ENCODE data around the gene PHKG2.

PHKG2 gene

GRCh38 chr16:30755955-30756780 lies 7.9 kb downstream of the PHKG2 start:
- in situ Hi-C loops (cut with HindIII; ENCODE audit: low sequenced_read_pairs): no loop called here

DNA sequence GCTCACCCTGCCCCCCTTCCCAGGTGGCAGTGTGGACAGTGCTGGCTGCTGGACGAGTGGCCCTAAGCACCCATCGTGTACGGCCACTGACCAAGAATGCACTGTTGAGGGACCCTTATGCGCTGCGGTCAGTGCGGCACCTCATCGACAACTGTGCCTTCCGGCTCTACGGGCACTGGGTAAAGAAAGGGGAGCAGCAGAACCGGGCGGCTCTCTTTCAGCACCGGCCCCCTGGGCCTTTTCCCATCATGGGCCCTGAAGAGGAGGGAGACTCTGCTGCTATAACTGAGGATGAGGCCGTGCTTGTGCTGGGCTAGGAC lies 8.5 kb downstream of the PHKG2 start:
- in situ Hi-C loops (cut with HindIII; ENCODE audit: low sequenced_read_pairs): no loop called here

GRCh38 chr16:30757316-30757715 lies 9.1 kb downstream of the PHKG2 start:
- in situ Hi-C loops (cut with HindIII; ENCODE audit: low sequenced_read_pairs): no loop called here

DNA sequence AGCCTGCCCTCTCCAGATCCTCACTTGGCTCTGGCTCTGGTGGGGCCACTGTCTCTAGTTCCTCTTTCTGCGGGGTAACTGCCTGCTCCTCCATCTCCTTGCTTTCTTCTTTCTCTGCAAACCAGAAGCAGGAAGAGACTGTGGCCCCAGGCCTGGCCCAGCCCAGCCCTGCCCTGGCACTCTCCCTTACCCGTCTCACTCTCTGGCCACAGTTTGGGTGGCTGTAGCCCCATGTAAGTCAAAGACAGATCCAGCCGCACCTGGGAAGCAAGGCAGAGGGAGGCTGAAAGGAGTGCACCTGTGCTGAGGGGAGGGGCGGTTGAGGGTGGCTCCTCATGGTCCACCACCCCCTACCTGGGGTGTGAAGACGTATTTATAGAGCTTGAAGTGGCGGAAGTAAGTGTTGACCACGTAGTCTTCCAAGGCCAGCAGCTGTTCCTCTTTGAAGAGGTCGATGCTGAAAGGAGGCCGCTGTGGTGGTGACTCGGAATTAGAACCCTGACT lies 10.8 kb downstream of the PHKG2 start:
- in situ Hi-C loops (cut with HindIII; ENCODE audit: low sequenced_read_pairs): no loop called here

DNA sequence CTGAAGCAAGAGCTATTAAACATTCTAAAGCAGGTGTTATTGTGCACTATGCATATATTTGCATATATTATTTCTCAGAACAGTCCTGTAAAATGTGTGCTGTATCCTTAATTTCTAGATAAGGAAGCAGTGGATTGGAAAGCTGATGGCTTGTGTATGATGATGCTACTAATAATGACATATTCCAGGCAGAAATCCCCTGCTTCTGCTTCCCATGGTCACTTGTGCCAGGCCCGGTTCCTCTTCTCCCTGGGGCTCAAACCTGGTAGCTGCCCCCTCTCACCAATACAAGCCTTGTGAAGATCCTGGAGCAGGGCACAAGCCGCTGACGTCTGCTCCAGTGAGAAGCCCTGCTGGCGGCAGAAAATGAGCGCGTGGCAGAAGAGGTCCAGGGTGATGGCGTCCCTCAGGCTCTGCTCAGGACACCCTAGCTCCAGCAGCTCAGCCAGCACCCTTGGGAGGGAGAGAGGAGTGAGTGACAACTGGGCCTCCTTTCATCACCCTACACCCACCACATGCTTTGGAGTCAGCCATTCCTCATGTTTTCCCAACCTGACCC lies 11.9 kb downstream of the PHKG2 start:
- in situ Hi-C loops (cut with HindIII; ENCODE audit: low sequenced_read_pairs): no loop called here

DNA sequence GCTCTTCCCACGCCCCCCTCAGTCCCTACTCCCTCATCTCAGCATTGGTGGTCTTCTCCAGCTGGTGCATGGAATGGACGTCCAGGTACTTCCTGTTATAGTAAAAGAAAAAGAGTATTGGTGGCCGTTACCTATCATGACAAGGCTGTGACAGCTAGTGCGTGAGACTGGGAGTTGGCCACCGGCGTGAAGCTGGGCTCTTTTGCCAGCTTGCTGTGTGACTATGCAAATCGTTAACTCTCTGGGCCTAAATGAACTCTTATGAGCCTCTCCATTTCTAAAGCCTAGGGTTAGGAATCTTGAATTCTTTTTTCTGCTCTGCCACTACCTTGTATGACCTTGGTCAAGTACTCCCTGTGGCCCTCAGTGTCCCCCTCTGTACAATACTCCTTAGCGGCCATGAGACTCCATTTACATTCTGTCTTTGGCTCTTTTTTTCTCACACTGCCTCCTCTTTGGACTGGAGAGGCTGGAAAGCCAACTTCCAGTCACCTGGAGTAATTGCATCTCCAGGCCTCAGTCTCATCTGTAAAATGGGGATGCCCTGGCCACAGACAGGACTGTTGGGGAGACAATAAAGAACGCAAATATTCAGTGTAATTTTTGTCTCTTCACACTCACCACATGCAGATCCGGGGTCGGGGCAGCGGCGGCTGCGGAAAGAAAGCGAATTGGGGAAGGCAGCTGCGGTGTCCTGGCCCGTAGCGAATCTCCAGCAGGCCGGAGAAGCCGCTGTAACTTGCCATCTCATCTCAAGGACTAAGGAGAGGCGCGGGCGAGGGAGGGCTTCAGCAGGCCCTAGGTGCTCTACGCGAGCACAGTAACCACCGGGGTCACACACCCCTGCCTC lies 12.6 kb downstream of the PHKG2 start:
- in situ Hi-C loops (cut with HindIII; ENCODE audit: low sequenced_read_pairs): no loop called here

- in situ Hi-C loops (cut with HindIII; ENCODE audit: low sequenced_read_pairs): no loop called here
Observed at GRCh38 chr16:30761427-30761927, 13.3 kb downstream of the PHKG2 start.

GRCh38 chr16:30761928-30762902 lies 14.0 kb downstream of the PHKG2 start, which contains the start of the genes CFAP119 and RNF40:
CFAP119 (minus strand) TSS chr16:30762062; CDS start chr16:30761748, 314 bp downstream.
RNF40 (plus strand) TSS chr16:30762322; CDS start chr16:30762546, 224 bp downstream.
- in situ Hi-C loops (cut with HindIII; ENCODE audit: low sequenced_read_pairs): no loop called here

- in situ Hi-C loops (cut with HindIII; ENCODE audit: low sequenced_read_pairs): no loop called here
Observed at GRCh38 chr16:30762991-30763725, 14.9 kb downstream of the PHKG2 start.

DNA sequence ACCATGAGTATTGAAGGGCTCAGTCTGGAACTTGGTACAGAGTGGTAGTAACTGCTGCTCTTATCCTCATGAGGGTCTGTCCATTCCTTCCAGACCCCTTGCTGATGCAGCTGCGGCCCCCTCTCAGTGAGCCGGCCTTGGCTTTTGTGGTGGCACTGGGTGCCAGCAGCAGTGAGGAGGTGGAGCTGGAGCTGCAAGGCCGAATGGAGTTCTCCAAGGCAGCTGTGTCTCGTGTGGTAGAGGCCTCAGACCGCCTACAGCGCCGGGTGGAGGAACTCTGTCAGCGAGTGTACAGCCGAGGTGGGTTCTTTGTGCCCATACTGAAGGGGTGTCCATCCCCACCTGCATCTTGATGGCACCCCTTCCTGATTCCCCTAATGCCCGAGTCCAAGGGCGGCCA lies 15.9 kb downstream of the PHKG2 start:
- in situ Hi-C loops (cut with HindIII; ENCODE audit: low sequenced_read_pairs): no loop called here

DNA sequence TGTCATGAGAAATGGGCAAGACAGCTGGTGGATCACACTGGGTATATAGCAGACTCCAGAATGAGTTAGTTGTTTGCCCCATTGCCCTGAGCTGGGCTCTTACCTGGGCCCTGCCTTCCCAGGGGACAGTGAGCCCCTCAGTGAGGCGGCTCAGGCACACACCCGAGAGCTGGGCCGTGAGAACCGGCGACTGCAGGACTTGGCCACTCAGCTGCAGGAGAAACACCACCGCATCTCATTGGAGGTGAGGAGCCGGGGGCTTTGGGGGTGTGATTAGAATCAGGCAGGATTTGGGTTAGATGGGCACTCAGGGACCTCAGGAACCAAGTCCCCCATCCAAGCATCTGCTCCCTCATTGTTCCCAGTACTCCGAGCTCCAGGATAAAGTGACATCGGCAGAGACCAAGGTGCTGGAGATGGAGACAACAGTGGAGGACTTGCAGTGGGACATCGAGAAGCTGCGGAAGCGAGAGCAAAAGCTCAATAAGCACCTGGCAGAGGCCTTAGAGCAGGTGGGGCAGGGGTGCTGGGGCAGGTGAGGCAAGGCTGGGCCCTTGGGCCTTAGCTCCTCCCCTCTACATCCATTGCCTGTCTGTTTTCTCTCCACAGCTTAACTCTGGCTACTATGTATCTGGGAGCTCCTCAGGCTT lies 16.7 kb downstream of the PHKG2 start:
- in situ Hi-C loops (cut with HindIII; ENCODE audit: low sequenced_read_pairs): no loop called here

DNA sequence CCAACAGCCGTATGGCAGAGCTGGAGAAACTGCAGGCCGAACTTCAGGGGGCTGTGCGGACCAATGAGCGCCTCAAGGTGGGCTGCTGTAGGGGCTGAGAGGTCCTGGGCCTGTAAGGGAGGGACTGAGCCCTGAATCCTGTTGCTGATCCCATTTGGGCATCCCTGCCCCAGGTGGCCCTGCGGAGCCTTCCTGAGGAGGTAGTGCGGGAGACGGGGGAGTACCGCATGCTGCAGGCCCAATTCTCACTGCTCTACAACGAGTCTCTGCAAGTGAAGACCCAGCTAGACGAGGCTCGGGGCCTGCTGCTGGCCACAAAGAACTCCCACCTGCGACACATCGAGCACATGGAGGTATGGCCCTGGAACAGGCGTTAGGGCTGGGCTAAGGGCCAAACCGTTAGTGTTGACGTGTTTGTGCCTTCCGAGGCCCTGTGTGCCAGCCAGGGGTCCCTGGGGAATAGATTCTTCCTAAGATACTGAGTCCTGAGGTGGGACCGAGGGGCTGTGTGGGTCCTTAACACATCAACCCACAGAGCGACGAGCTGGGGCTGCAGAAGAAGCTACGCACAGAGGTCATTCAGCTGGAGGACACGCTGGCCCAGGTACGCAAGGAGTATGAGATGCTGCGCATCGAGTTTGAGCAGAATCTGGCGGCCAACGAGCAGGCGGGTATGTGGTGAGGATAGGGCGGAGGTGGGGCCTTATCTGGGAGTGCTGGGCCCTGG lies 18.1 kb downstream of the PHKG2 start:
- in situ Hi-C loops (cut with HindIII; ENCODE audit: low sequenced_read_pairs): no loop called here

DNA sequence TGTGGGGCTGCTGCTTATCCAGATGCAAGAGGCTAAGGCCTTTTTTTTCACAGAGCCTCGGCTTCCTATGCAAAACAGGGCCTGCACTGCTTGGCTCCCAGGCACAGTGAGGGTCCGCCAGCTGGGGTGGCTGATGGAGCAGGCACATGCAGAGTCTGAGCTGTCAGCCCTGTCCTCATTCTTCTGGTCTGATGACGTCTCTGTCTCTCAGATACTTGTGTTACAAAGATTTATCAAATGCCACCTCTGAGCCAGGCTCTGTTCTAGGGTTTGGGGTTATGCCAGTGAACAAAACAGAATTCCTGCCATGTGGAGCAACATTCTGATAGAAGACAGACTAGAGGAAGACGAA lies 18.7 kb downstream of the PHKG2 start:
- in situ Hi-C loops (cut with HindIII; ENCODE audit: low sequenced_read_pairs): no loop called here

DNA sequence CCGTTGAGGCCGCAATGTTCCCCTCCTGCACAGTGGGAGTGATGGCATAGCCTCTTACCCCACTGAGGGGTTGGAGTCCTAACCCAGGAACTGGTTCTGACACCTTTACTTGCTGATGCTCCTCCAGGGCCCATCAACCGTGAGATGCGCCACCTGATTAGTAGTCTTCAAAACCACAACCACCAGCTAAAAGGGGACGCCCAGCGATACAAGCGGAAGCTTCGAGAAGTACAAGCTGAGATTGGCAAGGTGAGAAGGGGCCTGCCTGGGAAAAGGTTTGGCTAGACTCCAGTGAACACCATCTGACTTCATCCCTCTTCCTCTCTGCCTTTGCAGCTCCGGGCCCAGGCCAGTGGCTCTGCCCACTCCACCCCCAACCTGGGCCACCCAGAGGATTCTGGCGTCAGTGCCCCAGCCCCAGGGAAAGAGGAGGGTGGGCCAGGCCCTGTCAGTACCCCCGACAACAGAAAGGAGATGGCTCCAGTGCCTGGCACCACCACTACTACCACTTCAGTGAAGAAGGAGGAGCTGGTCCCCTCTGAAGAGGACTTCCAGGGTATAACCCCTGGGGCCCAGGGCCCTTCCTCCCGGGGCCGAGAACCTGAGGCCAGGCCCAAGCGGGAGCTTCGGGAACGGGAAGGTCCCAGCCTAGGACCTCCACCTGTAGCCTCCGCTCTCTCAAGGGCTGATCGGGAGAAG lies 19.7 kb downstream of the PHKG2 start:
- in situ Hi-C loops (cut with HindIII; ENCODE audit: low sequenced_read_pairs): no loop called here

- in situ Hi-C loops (cut with HindIII; ENCODE audit: low sequenced_read_pairs): no loop called here
Observed at GRCh38 chr16:30768583-30769181, 20.5 kb downstream of the PHKG2 start.

GRCh38 chr16:30769379-30770089 lies 21.3 kb downstream of the PHKG2 start:
- in situ Hi-C loops (cut with HindIII; ENCODE audit: low sequenced_read_pairs): no loop called here

DNA sequence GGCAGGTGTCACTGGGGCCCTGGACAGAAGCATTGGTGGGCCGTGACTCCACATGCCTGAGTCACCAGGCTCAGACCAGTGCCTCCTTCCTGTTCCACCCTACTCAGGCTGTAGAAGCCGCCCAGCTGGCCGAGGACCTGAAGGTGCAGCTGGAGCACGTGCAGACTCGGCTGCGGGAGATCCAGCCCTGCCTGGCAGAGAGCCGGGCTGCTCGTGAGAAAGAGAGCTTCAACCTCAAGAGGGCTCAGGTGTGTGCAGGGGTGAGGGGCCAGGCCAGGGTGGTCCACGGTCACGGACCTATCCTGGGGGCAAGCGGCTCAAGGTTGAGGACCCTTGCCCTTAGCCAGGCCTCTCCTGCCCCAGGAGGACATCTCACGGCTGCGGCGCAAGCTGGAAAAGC lies 23.5 kb downstream of the PHKG2 start:
- in situ Hi-C loops (cut with HindIII; ENCODE audit: low sequenced_read_pairs): no loop called here
